Measurements from ENCODE around the gene RGS3.

RGS3 gene

DNA sequence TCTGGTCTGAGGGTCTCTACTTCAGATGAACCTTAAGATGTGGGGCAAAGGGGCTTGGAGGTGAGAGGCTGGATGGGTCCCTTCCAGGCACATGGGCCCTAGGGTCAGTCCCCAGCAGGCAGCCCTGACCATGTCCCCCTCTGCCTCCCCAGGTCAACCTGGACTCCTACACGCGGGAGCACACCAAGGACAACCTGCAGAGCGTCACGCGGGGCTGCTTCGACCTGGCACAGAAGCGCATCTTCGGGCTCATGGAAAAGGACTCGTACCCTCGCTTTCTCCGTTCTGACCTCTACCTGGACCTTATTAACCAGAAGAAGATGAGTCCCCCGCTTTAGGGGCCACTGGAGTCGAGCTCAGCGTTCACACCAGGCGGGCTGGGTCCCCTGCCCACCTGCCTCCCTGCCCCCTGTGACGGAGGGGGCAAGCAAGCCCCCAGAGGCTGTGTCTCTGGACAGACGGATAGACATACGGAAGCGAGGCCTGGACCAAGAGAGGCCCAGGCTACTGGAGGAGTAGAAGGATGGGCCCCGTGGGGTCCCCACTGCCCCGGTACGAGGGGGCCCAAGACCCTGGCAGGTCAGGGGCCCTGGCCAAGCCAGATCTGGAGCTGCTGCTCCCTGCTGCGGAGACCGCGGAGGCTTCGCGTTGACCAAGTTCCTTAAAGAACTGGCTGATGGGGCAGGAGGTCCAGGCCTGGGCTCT lies 133.2 kb downstream of the RGS3 start:
- Histone ChIP-seq H3K9me3 (ENCODE audit: control insufficient read depth, low read length) (no peaks in the 10 kb centered on the region), H4K91ac (ENCODE audit: low read length) (no peak overlapping the region), H3K14ac (ENCODE audit: low read length in 2 of 2) (no peak overlapping the region), H3K4me2 (ENCODE audit: low read length, poor library complexity, severe bottlenecking) (peak overlapping the region; percentile 22), H3K36me3 (ENCODE audit: control insufficient read depth in 1 of 2, insufficient read depth in 2 of 2, low read depth in 1 of 2, low read length in 2 of 2) (peaks cover 33 to 41% of the 10 kb centered on the region in 2 experiments), H3K4ac (ENCODE audit: low read depth in 1 of 2, low read length in 2 of 2) (no peak overlapping the region), H2AK5ac (ENCODE audit: low read length, severe bottlenecking) (no peak overlapping the region), H3K18ac (ENCODE audit: low read depth in 1 of 2, low read length in 2 of 2) (no peak overlapping the region), H3K4me1 (ENCODE audit: control insufficient read depth, insufficient read depth, low read depth, low read length) (peaks cover 60% of the 10 kb centered on the region), H2BK5ac (ENCODE audit: low read depth, low read length, poor library complexity, severe bottlenecking) (no peak overlapping the region), H2BK15ac (ENCODE audit: low read depth, poor library complexity, severe bottlenecking) (no peak overlapping the region), H3K9ac (ENCODE audit: low read length) (peak overlapping the region; percentile 72), H3K27ac (ENCODE audit: low read length, poor library complexity, severe bottlenecking) (no peak overlapping the region), H4K8ac (ENCODE audit: low read length) (no peak overlapping the region), H2BK120ac (ENCODE audit: low read depth, low read length) (no peak overlapping the region), H2AFZ (ENCODE audit: low read depth, low read length) (no peak overlapping the region), H3K23ac (ENCODE audit: low read length in 2 of 2) (no peak overlapping the region), H2BK12ac (ENCODE audit: low read length in 2 of 2) (no peak overlapping the region), H3K79me1 (replicated peaks; ENCODE audit: low read length, poor library complexity, severe bottlenecking) (no peaks in the 10 kb centered on the region), H3K4me3 (ENCODE audit: insufficient read depth in 1 of 2, low read depth in 1 of 2, low read length in 2 of 2) (peak overlapping the region in 1 of 2 experiments; percentile 87), H3K27me3 (ENCODE audit: control insufficient read depth in 1 of 2, insufficient read depth in 1 of 2, low read length in 2 of 2) (no peaks in the 10 kb centered on the region)
- WGBS: 98% methylated on average over 27 of the region's 27 CpGs
- DNase-seq: no peak

DNA sequence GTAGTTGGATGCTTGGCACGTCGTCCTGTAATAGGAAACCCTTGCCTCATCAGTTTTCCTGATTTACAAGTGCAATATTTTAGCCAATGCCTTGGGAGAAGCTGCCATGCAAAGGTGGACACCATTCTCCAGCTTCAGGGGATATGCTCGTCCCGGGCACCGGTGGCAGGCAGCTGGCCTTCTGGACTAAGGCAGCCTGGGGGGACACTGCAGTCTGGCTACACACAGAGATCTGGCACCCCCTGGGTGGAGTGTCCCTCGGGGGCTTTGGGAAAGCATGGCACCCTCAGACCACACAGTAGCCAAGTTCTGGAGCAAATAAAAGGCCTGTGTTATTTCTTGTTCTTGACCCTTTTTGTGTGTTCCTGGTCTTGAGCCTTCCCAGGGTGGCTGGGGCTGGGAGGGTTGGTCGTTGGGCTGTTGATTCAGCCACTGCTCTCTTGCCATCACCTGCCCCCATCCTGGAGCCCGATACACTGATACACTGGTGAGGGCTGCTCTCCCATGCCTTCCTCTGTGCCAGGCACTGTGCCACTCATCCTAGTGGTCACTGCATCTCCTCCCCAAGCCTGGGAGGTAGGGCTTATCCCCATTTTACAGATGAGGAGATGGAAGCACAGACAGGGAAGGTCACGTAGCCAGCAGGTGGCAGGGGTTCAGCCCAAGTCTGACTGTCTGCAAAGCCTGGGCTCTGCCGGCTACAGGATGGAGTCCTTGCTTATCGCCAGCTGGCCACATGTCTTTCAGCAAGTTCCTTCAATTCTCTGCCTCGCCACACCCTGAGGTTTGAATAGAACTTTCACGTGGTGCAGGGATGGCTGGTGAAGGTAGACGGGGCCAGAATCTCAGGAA lies 134.1 kb downstream of the RGS3 start:
- H3K36me3 ChIP-seq (ENCODE audit: control insufficient read depth in 1 of 2, insufficient read depth in 2 of 2, low read depth in 1 of 2, low read length in 2 of 2): peaks cover 33 to 41% of the 10 kb centered on the region in 2 experiments
- no peaks in the 10 kb centered on the region for H3K79me1 ChIP-seq (replicated peaks; ENCODE audit: low read length, poor library complexity, severe bottlenecking)
- 90% methylated on average over 14 of the region's 14 CpGs for WGBS
- H3K4ac ChIP-seq (ENCODE audit: low read depth in 1 of 2, low read length in 2 of 2): no peak overlapping the region
- peak overlapping the region in 1 of 2 experiments; percentile 87 for H3K4me3 ChIP-seq (ENCODE audit: insufficient read depth in 1 of 2, low read depth in 1 of 2, low read length in 2 of 2)
- H2AK5ac ChIP-seq (ENCODE audit: low read length, severe bottlenecking): peak overlapping the region; percentile 14
- peak overlapping the region; percentile 72 for H3K9ac ChIP-seq (ENCODE audit: low read length)
- no peak overlapping the region for H3K14ac ChIP-seq (ENCODE audit: low read length in 2 of 2)
- H2AFZ ChIP-seq (ENCODE audit: low read depth, low read length): no peak overlapping the region
- H4K91ac ChIP-seq (ENCODE audit: low read length): no peak overlapping the region
- no peak for DNase-seq
- no peak overlapping the region for H2BK15ac ChIP-seq (ENCODE audit: low read depth, poor library complexity, severe bottlenecking)
- H2BK12ac ChIP-seq (ENCODE audit: low read length in 2 of 2): no peak overlapping the region
- H2BK120ac ChIP-seq (ENCODE audit: low read depth, low read length): no peak overlapping the region
- peak overlapping the region; percentile 20 for H3K4me2 ChIP-seq (ENCODE audit: low read length, poor library complexity, severe bottlenecking)
- H3K9me3 ChIP-seq (ENCODE audit: control insufficient read depth, low read length): no peaks in the 10 kb centered on the region
- H3K27ac ChIP-seq (ENCODE audit: low read length, poor library complexity, severe bottlenecking): peak overlapping the region; percentile 27
- no peak overlapping the region for H3K23ac ChIP-seq (ENCODE audit: low read length in 2 of 2)
- no peak overlapping the region for H3K18ac ChIP-seq (ENCODE audit: low read depth in 1 of 2, low read length in 2 of 2)
- H3K4me1 ChIP-seq (ENCODE audit: control insufficient read depth, insufficient read depth, low read depth, low read length): peaks cover 66% of the 10 kb centered on the region
- no peak overlapping the region for H2BK5ac ChIP-seq (ENCODE audit: low read depth, low read length, poor library complexity, severe bottlenecking)
- no peak overlapping the region for H4K8ac ChIP-seq (ENCODE audit: low read length)
- H3K27me3 ChIP-seq (ENCODE audit: control insufficient read depth in 1 of 2, insufficient read depth in 1 of 2, low read length in 2 of 2): no peaks in the 10 kb centered on the region

DNA sequence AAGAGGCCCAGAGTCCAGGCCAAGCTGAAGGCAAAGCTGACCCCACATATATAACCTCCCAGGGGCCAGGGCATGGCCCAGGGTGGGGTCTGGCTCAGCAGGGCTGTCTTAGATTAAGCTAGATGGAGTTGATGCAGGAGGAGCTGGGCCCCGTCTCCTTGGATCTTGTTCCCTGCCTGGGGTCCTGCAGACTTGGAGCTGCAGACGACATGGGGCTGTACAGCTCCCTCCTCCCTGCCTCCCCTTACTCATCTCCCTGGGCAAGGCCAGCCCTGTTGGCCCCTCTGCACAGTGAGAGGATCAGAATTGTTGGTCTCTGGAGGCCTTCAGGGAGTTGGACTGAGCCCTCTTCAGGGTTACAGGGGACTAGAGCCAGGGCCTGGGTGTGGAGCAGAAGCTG lies 134.9 kb downstream of the RGS3 start:
- DNase-seq: peak; percentile 43
- H3K4me3 ChIP-seq (ENCODE audit: insufficient read depth in 1 of 2, low read depth in 1 of 2, low read length in 2 of 2): peak overlapping the region in 1 of 2 experiments; percentile 87
- H2AFZ ChIP-seq (ENCODE audit: low read depth, low read length): no peak overlapping the region
- H4K91ac ChIP-seq (ENCODE audit: low read length): no peak overlapping the region
- no peaks in the 10 kb centered on the region for H3K27me3 ChIP-seq (ENCODE audit: control insufficient read depth in 1 of 2, insufficient read depth in 1 of 2, low read length in 2 of 2)
- no peaks in the 10 kb centered on the region for H3K79me1 ChIP-seq (replicated peaks; ENCODE audit: low read length, poor library complexity, severe bottlenecking)
- H3K14ac ChIP-seq (ENCODE audit: low read length in 2 of 2): peak overlapping the region in 1 of 2 experiments; percentile 41
- peak overlapping the region; percentile 15 for H2AK5ac ChIP-seq (ENCODE audit: low read length, severe bottlenecking)
- peak overlapping the region in 1 of 2 experiments; percentile 16 for H2BK12ac ChIP-seq (ENCODE audit: low read length in 2 of 2)
- H3K36me3 ChIP-seq (ENCODE audit: control insufficient read depth in 1 of 2, insufficient read depth in 2 of 2, low read depth in 1 of 2, low read length in 2 of 2): peaks cover 33 to 41% of the 10 kb centered on the region in 2 experiments
- WGBS: 100% methylated on average over 1 of the region's 2 CpGs
- no peak overlapping the region for H3K4ac ChIP-seq (ENCODE audit: low read depth in 1 of 2, low read length in 2 of 2)
- H3K4me1 ChIP-seq (ENCODE audit: control insufficient read depth, insufficient read depth, low read depth, low read length): peaks cover 68% of the 10 kb centered on the region
- H2BK15ac ChIP-seq (ENCODE audit: low read depth, poor library complexity, severe bottlenecking): no peak overlapping the region
- no peak overlapping the region for H3K4me2 ChIP-seq (ENCODE audit: low read length, poor library complexity, severe bottlenecking)
- H4K8ac ChIP-seq (ENCODE audit: low read length): no peak overlapping the region
- no peak overlapping the region for H3K23ac ChIP-seq (ENCODE audit: low read length in 2 of 2)
- H3K18ac ChIP-seq (ENCODE audit: low read depth in 1 of 2, low read length in 2 of 2): peak overlapping the region in 1 of 2 experiments; percentile 72
- H2BK120ac ChIP-seq (ENCODE audit: low read depth, low read length): no peak overlapping the region
- no peak overlapping the region for H2BK5ac ChIP-seq (ENCODE audit: low read depth, low read length, poor library complexity, severe bottlenecking)
- peak overlapping the region; percentile 72 for H3K9ac ChIP-seq (ENCODE audit: low read length)
- no peaks in the 10 kb centered on the region for H3K9me3 ChIP-seq (ENCODE audit: control insufficient read depth, low read length)
- H3K27ac ChIP-seq (ENCODE audit: low read length, poor library complexity, severe bottlenecking): peak overlapping the region; percentile 25

DNA sequence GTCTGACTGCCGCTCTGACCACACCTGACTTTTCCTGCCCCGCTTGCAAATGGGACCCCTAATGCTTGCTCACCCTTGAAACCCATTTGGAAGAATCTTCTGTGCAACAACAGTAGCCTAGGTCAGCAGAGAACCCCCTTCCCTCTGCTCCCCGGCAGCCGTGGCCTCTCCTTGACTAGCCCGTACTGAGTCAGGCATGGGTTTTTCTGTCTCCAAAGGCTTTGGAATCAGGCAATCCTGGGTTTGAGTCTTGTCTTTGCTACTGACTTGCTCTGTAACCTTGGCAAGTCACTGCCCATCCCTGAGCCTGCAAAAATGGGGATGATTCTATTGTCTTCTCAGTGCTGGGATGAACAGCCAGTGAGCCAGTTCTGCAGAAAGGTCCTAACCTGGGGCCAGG lies 135.4 kb downstream of the RGS3 start:
- Histone ChIP-seq H2BK12ac (ENCODE audit: low read length in 2 of 2) (no peak overlapping the region), H4K91ac (ENCODE audit: low read length) (peak overlapping the region; percentile 29), H3K4ac (ENCODE audit: low read depth in 1 of 2, low read length in 2 of 2) (no peak overlapping the region), H3K18ac (ENCODE audit: low read depth in 1 of 2, low read length in 2 of 2) (peak overlapping the region; percentile 23 to 49), H4K8ac (ENCODE audit: low read length) (peak overlapping the region; percentile 31), H3K79me1 (replicated peaks; ENCODE audit: low read length, poor library complexity, severe bottlenecking) (no peaks in the 10 kb centered on the region), H2BK5ac (ENCODE audit: low read depth, low read length, poor library complexity, severe bottlenecking) (no peak overlapping the region), H3K4me2 (ENCODE audit: low read length, poor library complexity, severe bottlenecking) (no peak overlapping the region), H2AK5ac (ENCODE audit: low read length, severe bottlenecking) (peak overlapping the region; percentile 39), H3K4me3 (ENCODE audit: insufficient read depth in 1 of 2, low read depth in 1 of 2, low read length in 2 of 2) (peak overlapping the region in 1 of 2 experiments; percentile 87), H2AFZ (ENCODE audit: low read depth, low read length) (no peak overlapping the region), H2BK120ac (ENCODE audit: low read depth, low read length) (no peak overlapping the region), H3K23ac (ENCODE audit: low read length in 2 of 2) (no peak overlapping the region), H3K27me3 (ENCODE audit: control insufficient read depth in 1 of 2, insufficient read depth in 1 of 2, low read length in 2 of 2) (no peaks in the 10 kb centered on the region), H3K36me3 (ENCODE audit: control insufficient read depth in 1 of 2, insufficient read depth in 2 of 2, low read depth in 1 of 2, low read length in 2 of 2) (peaks cover 33 to 41% of the 10 kb centered on the region in 2 experiments), H3K9me3 (ENCODE audit: control insufficient read depth, low read length) (no peaks in the 10 kb centered on the region), H3K27ac (ENCODE audit: low read length, poor library complexity, severe bottlenecking) (peak overlapping the region; percentile 29), H3K4me1 (ENCODE audit: control insufficient read depth, insufficient read depth, low read depth, low read length) (peaks cover 65% of the 10 kb centered on the region), H2BK15ac (ENCODE audit: low read depth, poor library complexity, severe bottlenecking) (no peak overlapping the region), H3K14ac (ENCODE audit: low read length in 2 of 2) (peak overlapping the region in 1 of 2 experiments; percentile 41), H3K9ac (ENCODE audit: low read length) (peak overlapping the region; percentile 72)
- peak; percentile 34 for DNase-seq
- WGBS: 87% methylated on average over 5 of the region's 5 CpGs

Data from mesenchymal stem cell (in vitro differentiated cells and primary cell).